Smooth muscle cell (in vitro differentiated cells): ENCODE data around the gene TMX1. TPM values are rescaled to one million over a fixed set of nuclear protein-coding genes. Genes with fewer than 3 reads are reported as not detected.
A peak's percentile ranks its signal among the peaks of the same experiment; 100 is the strongest.

Experiments used
- DNase-seq: peaks from one replicate; lab custom pipeline; 2025; ENCODE audit not compliant: unreplicated experiment; lab: John Stamatoyannopoulos, UW
- H2AFZ ChIP-seq: fragments of 200-600 bp; sonication (generic); 2 replicates; pipeline ENCODE4 v1.6.0; 2016; ENCODE audit warnings: antibody characterized with exemption, low read depth, mild to moderate bottlenecking
- H3F3A ChIP-seq: fragments of 200-600 bp; sonication (generic); 2 replicates; pipeline ENCODE4 v1.6.0; 2017; ENCODE audit warnings: antibody characterized with exemption, low read depth
- H3K27ac ChIP-seq: fragments of 200-600 bp; sonication (generic); 2 replicates; pipeline ENCODE4 v1.5.1; 2016; ENCODE audit warnings: low read depth, mild to moderate bottlenecking
- H3K27me3 ChIP-seq: fragments of 200-600 bp; sonication (generic); 2 replicates; pipeline ENCODE4 v1.6.1; 2016; ENCODE audit warnings: low read depth, mild to moderate bottlenecking
- H3K36me3 ChIP-seq: fragments of 200-600 bp; sonication (generic); 2 replicates; pipeline ENCODE4 v1.5.1; 2016; ENCODE audit warnings: low read depth
- H3K4me1 ChIP-seq: fragments of 200-600 bp; sonication (generic); 2 replicates; pipeline ENCODE4 v1.5.1; 2016; ENCODE audit warnings: low read depth
- H3K4me2 ChIP-seq: fragments of 200-600 bp; sonication (generic); 2 replicates; pipeline ENCODE4 v1.6.0; 2016; ENCODE audit warnings: mild to moderate bottlenecking
- H3K4me3 ChIP-seq: fragments of 200-600 bp; sonication (generic); 2 replicates; pipeline ENCODE4 v1.5.1; 2016; ENCODE audit warnings: mild to moderate bottlenecking
- H3K79me2 ChIP-seq: fragments of 200-600 bp; sonication (generic); 2 replicates; pipeline ENCODE4 v1.6.0; 2016; ENCODE audit warnings: low read depth, mild to moderate bottlenecking
- H3K9ac ChIP-seq: fragments of 200-600 bp; sonication (generic); 2 replicates; pipeline ENCODE4 v1.6.0; 2016; ENCODE audit warnings: low read depth
- H3K9me3 ChIP-seq: fragments of 200-600 bp; sonication (generic); replicated peaks from 2 replicates; pipeline ENCODE4 v1.5.1; 2016; ENCODE audit warnings: low read depth
- H4K20me1 ChIP-seq: fragments of 200-600 bp; sonication (generic); 2 replicates; pipeline ENCODE4 v1.6.0; 2016; ENCODE audit warnings: low read depth
- CTCF ChIP-seq: fragments of 200-600 bp; sonication (generic); IDR thresholded peaks from 2 replicates; pipeline ENCODE4 v1.5.1; 2017; ENCODE audit warnings: borderline replicate concordance, mild to moderate bottlenecking, antibody characterized with exemption; ENCODE audit not compliant: insufficient read depth, poor library complexity, severe bottlenecking
- WGBS: methylation state at CpG from one replicate; pipeline ENCODE4 v1.1.7; 2016; ENCODE audit warnings: low lambda C conversion rate; 5-methylcytosine and 5-hydroxymethylcytosine counted together
- polyA plus RNA-seq: library from polyadenylated mRNA; unstranded; fragments of >200 nt; fragmentation: Nextera tagmentation; extraction: Ambion mirVana; gene quantifications from 2 replicates; pipeline ENCODE4 v1.2.1, GENCODE V29; 2016
- total RNA-seq: library from RNA; depleted of rRNA; stranded (reverse); fragments of >200 nt; gene quantifications from 2 replicates; pipeline ENCODE4 v1.2.3, GENCODE V29; 2014

Gene TMX1
- total and polyA plus RNA-seq, 2 experiments from 2014 or later, result 31.3 to 58.5 TPM

- Histone ChIP-seq H3K27ac (peak overlapping the region; percentile 96), H3K79me2 (no peaks in the 10 kb centered on the region), H3K9ac (no peak overlapping the region), H3K4me1 (peaks cover 14% of the 10 kb centered on the region), H3K36me3 (no peaks in the 10 kb centered on the region), H3F3A (peaks cover 21% of the 10 kb centered on the region), H3K9me3 (no peaks in the 10 kb centered on the region), H4K20me1 (no peaks in the 10 kb centered on the region), H2AFZ (no peak overlapping the region), H3K4me3 (no peak overlapping the region), H3K4me2 (peak overlapping the region; percentile 36), H3K27me3 (no peaks in the 10 kb centered on the region)
- 76% methylated on average over 3 of the region's 3 CpGs for WGBS
- no peak for TF ChIP-seq CTCF
- no peak for DNase-seq
Observed at GRCh38 chr14:51302295-51303030, 62.4 kb downstream of the TMX1 start.

DNA sequence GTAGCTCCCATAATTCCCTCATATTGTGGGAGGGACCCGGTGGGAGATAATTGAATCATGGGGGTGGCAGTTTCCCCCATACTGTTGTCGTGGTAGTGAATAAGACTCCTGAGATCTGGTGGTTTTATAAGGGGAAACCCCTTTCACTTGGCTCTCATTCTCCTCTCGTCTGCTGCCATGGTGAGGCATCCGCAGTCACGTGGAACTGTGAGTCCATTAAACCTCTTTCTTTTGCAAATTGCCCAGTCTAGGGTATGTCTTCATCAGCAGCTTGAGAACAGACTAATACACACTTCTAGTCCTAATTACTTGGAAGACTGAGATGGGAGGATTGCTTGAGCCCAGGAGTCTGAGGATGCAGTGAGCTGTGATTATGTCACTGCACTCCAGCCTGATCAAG, 64.4 kb downstream of the TMX1 start:
- TF ChIP-seq CTCF, result no peak
- Histone ChIP-seq H3K4me3 (no peak overlapping the region), H3K79me2 (no peaks in the 10 kb centered on the region), H4K20me1 (no peaks in the 10 kb centered on the region), H3K27ac (peak overlapping the region; percentile 96), H3K4me2 (peak overlapping the region; percentile 80), H3K9me3 (no peaks in the 10 kb centered on the region), H3K27me3 (no peaks in the 10 kb centered on the region), H3F3A (peaks cover 21% of the 10 kb centered on the region), H2AFZ (no peak overlapping the region), H3K4me1 (peaks cover 14% of the 10 kb centered on the region), H3K9ac (peak overlapping the region; percentile 76), H3K36me3 (no peaks in the 10 kb centered on the region)
- no peak for DNase-seq
- WGBS, result 22% methylated on average over 5 of the region's 5 CpGs

DNA sequence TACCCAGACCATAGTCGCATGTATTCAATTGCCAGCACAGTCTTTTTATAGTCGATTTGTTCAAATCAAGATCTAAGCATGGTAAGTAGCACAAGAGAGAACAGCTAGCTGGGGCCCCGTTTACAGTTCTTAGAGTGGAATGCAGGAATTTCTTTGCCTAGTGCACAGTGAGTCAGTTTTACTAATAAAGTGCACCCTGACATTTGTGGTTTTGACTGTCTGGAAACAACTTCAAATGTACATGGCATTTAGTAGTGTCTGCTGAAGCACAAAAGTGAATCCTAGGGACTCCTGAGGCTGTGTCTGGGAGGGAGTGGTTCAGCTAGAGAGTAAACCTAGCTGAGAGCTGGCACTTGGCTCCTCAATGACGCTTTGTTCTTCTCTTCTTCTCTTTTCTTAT, 64.9 kb downstream of the TMX1 start:
- Histone ChIP-seq H3K79me2 (no peaks in the 10 kb centered on the region), H3K27me3 (no peaks in the 10 kb centered on the region), H3K27ac (peak overlapping the region; percentile 96), H3K4me1 (peaks cover 14% of the 10 kb centered on the region), H3K9me3 (no peaks in the 10 kb centered on the region), H3F3A (peaks cover 24% of the 10 kb centered on the region), H3K36me3 (no peaks in the 10 kb centered on the region), H3K4me2 (peak overlapping the region; percentile 80), H3K4me3 (no peak overlapping the region), H4K20me1 (no peaks in the 10 kb centered on the region), H2AFZ (no peak overlapping the region), H3K9ac (peak overlapping the region; percentile 76)
- DNase-seq, result no peak
- TF ChIP-seq CTCF, result no peak
- 8% methylated on average over 4 of the region's 4 CpGs for WGBS

GRCh38 chr14:51305751-51306150, 65.7 kb downstream of the TMX1 start:
- H2AFZ ChIP-seq, result no peak overlapping the region
- no peak for TF ChIP-seq CTCF
- peak overlapping the region; percentile 76 for H3K9ac ChIP-seq
- DNase-seq, result no peak
- peaks cover 30% of the 10 kb centered on the region for H3F3A ChIP-seq
- no peaks in the 10 kb centered on the region for H3K79me2 ChIP-seq
- H3K4me2 ChIP-seq, result peak overlapping the region; percentile 45
- H3K4me1 ChIP-seq, result peaks cover 14% of the 10 kb centered on the region
- H4K20me1 ChIP-seq, result no peaks in the 10 kb centered on the region
- WGBS, result 23% methylated on average over 1 of the region's 1 CpG
- no peaks in the 10 kb centered on the region for H3K27me3 ChIP-seq
- H3K9me3 ChIP-seq, result no peaks in the 10 kb centered on the region
- H3K4me3 ChIP-seq, result no peak overlapping the region
- no peaks in the 10 kb centered on the region for H3K36me3 ChIP-seq
- peak overlapping the region; percentile 96 for H3K27ac ChIP-seq
